ENCODE results near the gene CEND1. TPM values are rescaled to one million over a fixed set of nuclear protein-coding genes. Genes with fewer than 3 reads are reported as not detected.

Gene CEND1
- total RNA-seq, 2 donors from 2014 or later = 0.18 to 1.6 TPM

GRCh38 chr11:737366-737765 lies 52.5 kb downstream of the CEND1 start:
- Histone ChIP-seq H3K36me3 (no peaks in the 10 kb centered on the region), H3K4me3 (no peak overlapping the region), H3K27me3 (replicated peaks; ENCODE audit: insufficient read depth) (no peaks in the 10 kb centered on the region), H3K9me3 (no peaks in the 10 kb centered on the region), H3K4me1 (replicated peaks) (no peaks in the 10 kb centered on the region), H3K27ac (no peak overlapping the region)
- intact Hi-C loops (cut with DNase I) = no loop called here
- no peak for DNase-seq (ENCODE audit: low spot score)
- WGBS = 38% methylated on average over 11 of the region's 11 CpGs
- TF ChIP-seq POLR2AphosphoS5 (IDR thresholded peaks at IDR 0.05) = no peak

Small RNA genes within 50 kb of the gene (small RNA-seq; reads per million reads assigned to genes)
- gene SNORA52 = 0 reads per million in 2 donors

Other genes starting within 250 kb of the CEND1 start
- 10 to 100 TPM in 1 of 2 donors, 1 to 10 TPM in 1; 8.7 to 19.2 TPM for gene LMNTD2, start 229.4 kb downstream of the CEND1 start, total RNA-seq
- 100 to 1,000 TPM in 1 of 2 donors, 10 to 100 TPM in 1; 49.4 to 107 TPM for gene RASSF7, start 229.1 kb downstream of the CEND1 start, total RNA-seq
- 10 to 100 TPM; 20.8 to 55.2 TPM for gene PHRF1, start 213.6 kb downstream of the CEND1 start, total RNA-seq
- gene IRF7, start 174.1 kb downstream of the CEND1 start, total RNA-seq = 10 to 100 TPM; 34.7 to 39.8 TPM
- gene CDHR5, start 165.1 kb downstream of the CEND1 start, total RNA-seq = under 1 TPM in 1 of 2 donors, not detected in 1; 0.34 TPM
- gene SCT, start 162.9 kb downstream of the CEND1 start, total RNA-seq = not detected
- under 1 TPM; 0.68 TPM for gene DRD4, start 152.8 kb downstream of the CEND1 start, total RNA-seq
- gene DEAF1, start 94.9 kb downstream of the CEND1 start, total RNA-seq = 100 to 1,000 TPM in 1 of 2 donors, 10 to 100 TPM in 1; 53.5 to 102 TPM
- 10 to 100 TPM; 66.0 to 70.9 TPM for gene TMEM80, start 94.3 kb downstream of the CEND1 start, total RNA-seq
- gene EPS8L2, start 83.9 kb downstream of the CEND1 start, total RNA-seq = 100 to 1,000 TPM in 1 of 2 donors, 10 to 100 TPM in 1; 92.1 to 114 TPM
- 100 to 1,000 TPM; 124 to 285 TPM for gene TALDO1, start 42.6 kb downstream of the CEND1 start, total RNA-seq
- 10 to 100 TPM; 29.9 to 72.3 TPM for gene GATD1, start 12.6 kb downstream of the CEND1 start, total RNA-seq
- 10 to 100 TPM; 21.2 to 43.2 TPM for gene SLC25A22, start 8.2 kb upstream of the CEND1 start, total RNA-seq
- 10 to 100 TPM; 15.3 to 60.5 TPM for gene PIDD1, start 15.1 kb upstream of the CEND1 start, total RNA-seq
- gene RPLP2, start 19.9 kb upstream of the CEND1 start, total RNA-seq = 100 to 1,000 TPM; 431 to 906 TPM
- gene PNPLA2, start 28.8 kb upstream of the CEND1 start, total RNA-seq = 100 to 1,000 TPM in 1 of 2 donors, 10 to 100 TPM in 1; 61.8 to 115 TPM
- 10 to 100 TPM; 23.2 to 83.0 TPM for gene CRACR2B, start 37.8 kb upstream of the CEND1 start, total RNA-seq
- gene CD151, start 42.9 kb upstream of the CEND1 start, total RNA-seq = 100 to 1,000 TPM; 313 to 362 TPM
- gene POLR2L, start 52.4 kb upstream of the CEND1 start, total RNA-seq = 10 to 100 TPM; 64.5 to 91.1 TPM
- gene TSPAN4, start 52.8 kb upstream of the CEND1 start, total RNA-seq = 10 to 100 TPM; 48.8 to 94.9 TPM
- gene CHID1, start 120.7 kb upstream of the CEND1 start, total RNA-seq = 100 to 1,000 TPM; 107 to 145 TPM
- gene AP2A2, start 135.8 kb upstream of the CEND1 start, total RNA-seq = 10 to 100 TPM; 35.1 to 70.2 TPM
- gene MUC6, start 246.6 kb upstream of the CEND1 start, total RNA-seq = 1 to 10 TPM in 1 of 2 donors, under 1 TPM in 1; 0.74 to 2.3 TPM

All from prostate gland (tissue), 2 donors.